GM21529 (cell line): ENCODE measurements around the gene FBXO17.
A peak's percentile ranks its signal among the peaks of the same experiment; 100 is the strongest.
"Not testable (repeated sequence)": the region's sequence is repeated elsewhere in the genome, so short reads cannot be mapped to it uniquely, and the experiment has no call there.

ENCODE experiments used
- ATAC-seq: cut with Tn5 transposase; IDR thresholded peaks from one replicate; pipeline ENCODE4 v1.9.1; 2021; ENCODE audit not compliant: unreplicated experiment

FBXO17 gene

GRCh38 chr19:38945562-38946228 lies 29.8 kb downstream of the FBXO17 start:
- no peak for ATAC-seq

GRCh38 chr19:38944981-38945506 lies 30.5 kb downstream of the FBXO17 start:
- ATAC-seq, result no peak

GRCh38 chr19:38942471-38943181 lies 32.9 kb downstream of the FBXO17 start:
- no peak for ATAC-seq

- ATAC-seq, result no peak
Observed at GRCh38 chr19:38941979-38942378, 33.6 kb downstream of the FBXO17 start.

- ATAC-seq, result not testable (repeated sequence)
Observed at GRCh38 chr19:38941466-38941865, 34.1 kb downstream of the FBXO17 start.

- no peak for ATAC-seq
Observed at GRCh38 chr19:38939957-38940356, 35.6 kb downstream of the FBXO17 start.

- no peak for ATAC-seq
Observed at GRCh38 chr19:38933544-38933943, 42.0 kb downstream of the FBXO17 start.

GRCh38 chr19:38932425-38933179 lies 42.9 kb downstream of the FBXO17 start:
- no peak for ATAC-seq

- no peak for ATAC-seq
Observed at GRCh38 chr19:38931521-38931793, 44.1 kb downstream of the FBXO17 start.

GRCh38 chr19:38930776-38931520 lies 44.6 kb downstream of the FBXO17 start, which contains the start of gene MRPS12:
Gene MRPS12 (plus strand): TSS chr19:38930944. CDS start chr19:38931295, 351 bp downstream.
- peak; percentile 93 for ATAC-seq

GRCh38 chr19:38929929-38930775 lies 45.4 kb downstream of the FBXO17 start, which contains the start of gene SARS2:
Gene SARS2 (minus strand): TSS chr19:38930763. CDS start chr19:38930736, 27 bp downstream.
- peak; percentile 64 for ATAC-seq

GRCh38 chr19:38928391-38929001 lies 47.0 kb downstream of the FBXO17 start:
- no peak for ATAC-seq

GRCh38 chr19:38924388-38924787 lies 51.2 kb downstream of the FBXO17 start:
- no peak for ATAC-seq

GRCh38 chr19:38922482-38922881 lies 53.1 kb downstream of the FBXO17 start:
- no peak for ATAC-seq

GRCh38 chr19:38921420-38922274 lies 53.9 kb downstream of the FBXO17 start:
- no peak for ATAC-seq

- ATAC-seq, result no peak
Observed at GRCh38 chr19:38920602-38921419, 54.7 kb downstream of the FBXO17 start.

GRCh38 chr19:38919837-38920601 lies 55.5 kb downstream of the FBXO17 start:
- no peak for ATAC-seq
